Epithelial cell of proximal tubule (primary cell): ENCODE data around the gene KRTAP10-6. TPM values are rescaled to one million over a fixed set of nuclear protein-coding genes. Genes with fewer than 3 reads are reported as not detected.
"Not testable (repeated sequence)": the region's sequence is repeated elsewhere in the genome, so short reads cannot be mapped to it uniquely, and the experiment has no call there.

Experiments used
- DNase-seq: peaks from one replicate; pipeline ENCODE4 v3.0.0-alpha.2; 2011; ENCODE audit warnings: low read depth
- H3K4me3 ChIP-seq: 2 replicates; pipeline ENCODE4 v1.5.1; 2011; ENCODE audit warnings: low read depth, mild to moderate bottlenecking, low read length
- total RNA-seq: library from RNA; depleted of rRNA; stranded (reverse); fragments of >200 nt; gene quantifications from 2 replicates; pipeline ENCODE4 v1.2.3, GENCODE V29; 2015
- TF ChIP-seq, protein P1 (sequence below): conservative IDR thresholded peaks from 2 replicates; pipeline ENCODE4 v1.5.1; 2012; ENCODE audit warnings: low read depth, mild to moderate bottlenecking, low read length

KRTAP10-6 gene
- total RNA-seq, 1 donor from 2014 or later: not detected

DNA sequence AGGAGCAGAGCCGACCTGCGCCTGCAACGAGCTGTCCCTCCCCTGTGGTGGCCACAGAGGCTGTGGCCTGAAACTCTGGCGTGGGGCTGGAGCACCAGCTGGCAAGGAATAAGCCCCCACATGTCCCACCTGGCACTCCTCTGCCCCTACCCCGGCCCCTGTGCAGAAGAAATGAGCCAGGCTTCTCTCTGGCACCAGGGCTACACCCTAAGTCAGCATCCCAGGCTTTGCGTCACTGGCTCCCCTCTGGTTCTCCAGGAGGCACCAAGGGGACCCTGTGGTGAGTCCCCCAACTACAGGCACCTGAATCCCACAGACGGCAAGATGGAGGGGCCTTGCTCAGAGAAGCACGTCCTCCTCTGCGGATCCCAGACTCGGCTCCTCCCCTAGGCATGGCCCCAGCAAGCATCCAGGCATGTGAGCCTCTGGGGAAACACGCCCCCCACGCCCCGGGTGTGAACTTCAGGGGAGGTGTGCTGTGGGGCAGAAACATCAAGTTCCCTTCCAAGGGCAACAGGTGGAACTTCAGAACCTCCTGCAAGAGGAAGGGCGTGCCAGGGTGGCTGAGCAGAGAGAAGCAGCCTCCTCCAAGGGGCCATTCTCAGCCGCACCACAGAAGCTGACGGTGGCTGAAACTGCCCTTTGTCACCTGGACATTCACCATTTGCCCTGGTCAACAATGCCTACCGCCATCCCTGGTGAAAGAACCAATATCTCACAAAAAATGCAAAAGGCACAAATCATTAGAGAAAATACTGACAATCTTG is 11.0 kb upstream of the KRTAP10-6 start:
- no peak overlapping the region for H3K4me3 ChIP-seq
- TF ChIP-seq, protein P1, sequence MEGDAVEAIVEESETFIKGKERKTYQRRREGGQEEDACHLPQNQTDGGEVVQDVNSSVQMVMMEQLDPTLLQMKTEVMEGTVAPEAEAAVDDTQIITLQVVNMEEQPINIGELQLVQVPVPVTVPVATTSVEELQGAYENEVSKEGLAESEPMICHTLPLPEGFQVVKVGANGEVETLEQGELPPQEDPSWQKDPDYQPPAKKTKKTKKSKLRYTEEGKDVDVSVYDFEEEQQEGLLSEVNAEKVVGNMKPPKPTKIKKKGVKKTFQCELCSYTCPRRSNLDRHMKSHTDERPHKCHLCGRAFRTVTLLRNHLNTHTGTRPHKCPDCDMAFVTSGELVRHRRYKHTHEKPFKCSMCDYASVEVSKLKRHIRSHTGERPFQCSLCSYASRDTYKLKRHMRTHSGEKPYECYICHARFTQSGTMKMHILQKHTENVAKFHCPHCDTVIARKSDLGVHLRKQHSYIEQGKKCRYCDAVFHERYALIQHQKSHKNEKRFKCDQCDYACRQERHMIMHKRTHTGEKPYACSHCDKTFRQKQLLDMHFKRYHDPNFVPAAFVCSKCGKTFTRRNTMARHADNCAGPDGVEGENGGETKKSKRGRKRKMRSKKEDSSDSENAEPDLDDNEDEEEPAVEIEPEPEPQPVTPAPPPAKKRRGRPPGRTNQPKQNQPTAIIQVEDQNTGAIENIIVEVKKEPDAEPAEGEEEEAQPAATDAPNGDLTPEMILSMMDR: no peak
- no peak for DNase-seq

DNA sequence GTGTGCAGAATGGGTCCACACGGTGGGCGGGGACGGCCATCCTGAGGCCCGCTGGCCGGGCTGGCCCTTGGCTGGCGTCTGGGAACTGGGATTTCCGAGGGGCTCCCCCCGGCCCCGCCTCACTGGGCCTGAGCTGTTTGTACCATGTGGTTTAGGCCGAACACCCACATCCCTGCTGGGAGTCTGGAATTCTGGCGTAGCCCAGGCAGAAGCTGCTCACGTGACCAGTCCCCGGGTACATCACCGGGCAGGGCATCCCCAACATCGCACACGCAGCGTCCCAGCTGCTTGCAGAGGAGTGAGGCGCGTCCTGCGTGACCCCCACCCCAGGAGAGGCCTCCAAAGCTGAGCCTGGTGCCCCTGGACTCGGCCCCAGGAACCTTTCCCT is 10.2 kb upstream of the KRTAP10-6 start:
- no peak for DNase-seq
- H3K4me3 ChIP-seq: no peak overlapping the region
- TF ChIP-seq, protein P1: no peak

DNA sequence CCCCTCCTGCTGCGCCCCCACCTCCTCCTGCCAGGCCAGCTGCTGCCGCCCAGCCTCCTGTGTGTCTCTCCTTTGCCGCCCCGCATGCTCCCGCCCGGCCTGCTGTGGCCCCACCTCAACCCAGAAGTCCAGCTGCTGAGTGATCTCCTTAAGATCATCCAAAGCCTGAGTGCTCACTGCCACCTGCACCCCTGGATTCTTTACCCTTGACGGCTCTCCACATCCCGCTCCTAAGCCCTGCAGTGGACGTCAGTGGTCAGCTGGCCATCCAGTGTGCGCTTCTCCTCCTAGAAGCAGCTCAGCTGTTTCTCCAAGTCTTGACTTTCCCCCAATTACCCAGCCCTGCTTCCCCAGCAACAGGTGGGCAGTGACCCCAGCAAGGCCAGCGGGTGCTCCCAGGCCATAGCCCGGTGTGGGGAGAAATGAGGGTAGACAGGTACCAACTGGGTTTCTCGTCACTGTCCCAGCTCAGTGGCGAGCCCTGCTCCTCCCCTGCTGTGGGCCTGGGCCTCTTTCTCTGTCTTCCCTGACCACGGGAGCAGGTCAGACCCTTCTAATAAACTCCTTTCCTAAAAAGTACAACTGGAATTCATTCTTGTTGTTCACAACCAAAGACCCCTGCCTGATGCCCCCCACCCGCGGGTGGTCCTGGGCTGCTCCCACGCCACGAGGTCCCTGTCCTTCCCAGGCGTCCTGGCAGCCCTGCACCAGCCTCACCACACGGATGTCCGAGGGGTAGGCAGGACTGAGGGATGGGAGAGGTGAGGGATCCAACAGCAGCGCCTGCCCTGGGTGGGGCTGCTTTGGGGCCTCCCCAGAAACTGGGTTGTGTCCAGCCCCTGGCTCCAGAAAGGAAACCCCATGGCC is 9.5 kb upstream of the KRTAP10-6 start:
- TF ChIP-seq, protein P1: no peak
- no peak for DNase-seq
- H3K4me3 ChIP-seq: no peak overlapping the region

DNA sequence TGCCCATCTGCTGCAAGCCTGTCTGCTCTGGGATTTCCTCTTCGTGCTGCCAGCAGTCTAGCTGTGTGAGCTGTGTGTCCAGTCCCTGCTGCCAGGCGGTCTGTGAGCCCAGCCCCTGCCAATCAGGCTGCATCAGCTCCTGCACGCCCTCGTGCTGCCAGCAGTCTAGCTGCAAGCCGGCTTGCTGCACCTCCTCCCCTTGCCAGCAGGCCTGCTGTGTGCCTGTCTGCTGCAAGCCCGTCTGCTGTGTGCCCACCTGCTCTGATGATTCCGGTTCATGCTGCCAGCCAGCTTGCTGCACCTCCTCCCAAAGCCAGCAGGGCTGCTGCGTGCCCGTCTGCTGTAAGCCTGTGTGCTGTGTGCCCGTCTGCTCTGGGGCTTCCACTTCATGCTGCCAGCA is 8.8 kb upstream of the KRTAP10-6 start:
- H3K4me3 ChIP-seq, DNase-seq: not testable (repeated sequence)

DNA sequence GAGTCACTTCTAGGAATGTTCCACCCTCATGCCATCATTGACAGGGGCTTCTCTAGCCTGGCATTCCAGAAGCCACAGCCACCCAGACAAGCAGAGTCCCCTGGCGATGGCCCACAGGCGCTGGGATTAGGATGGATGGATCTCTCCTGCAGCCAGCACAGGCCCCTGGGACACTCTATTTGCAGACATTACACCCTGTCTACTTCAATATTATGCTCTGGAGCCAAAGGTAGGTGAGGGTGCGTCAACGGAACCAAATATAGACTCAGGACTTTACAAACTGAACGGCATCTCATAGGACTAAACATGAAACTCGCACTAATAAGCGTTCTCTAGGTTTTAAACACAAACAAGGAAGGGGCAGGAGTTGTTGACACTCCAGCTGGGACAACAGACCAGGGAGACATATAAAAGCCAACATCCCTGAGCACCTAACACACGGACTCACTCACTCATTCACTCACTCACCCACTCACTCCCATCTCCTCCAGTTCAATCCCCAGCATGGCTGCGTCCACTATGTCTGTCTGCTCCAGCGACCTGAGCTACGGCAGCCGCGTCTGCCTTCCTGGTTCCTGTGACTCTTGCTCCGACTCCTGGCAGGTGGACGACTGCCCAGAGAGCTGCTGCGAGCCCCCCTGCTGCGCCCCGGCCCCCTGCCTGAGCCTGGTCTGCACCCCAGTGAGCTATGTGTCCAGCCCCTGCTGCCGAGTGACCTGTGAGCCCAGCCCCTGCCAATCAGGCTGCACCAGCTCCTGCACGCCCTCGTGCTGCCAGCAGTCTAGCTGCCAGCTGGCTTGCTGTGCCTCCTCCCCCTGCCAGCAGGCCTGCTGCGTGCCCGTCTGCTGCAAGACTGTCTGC is 8.0 kb upstream of the KRTAP10-6 start, which contains the start of gene KRTAP10-7:
Gene KRTAP10-7, plus strand, starts transcription at position 480 of the 861 bp plus-strand sequence. Its CDS starts 25 bp downstream, at position 505.
- not testable (repeated sequence) for H3K4me3 ChIP-seq, DNase-seq

DNA sequence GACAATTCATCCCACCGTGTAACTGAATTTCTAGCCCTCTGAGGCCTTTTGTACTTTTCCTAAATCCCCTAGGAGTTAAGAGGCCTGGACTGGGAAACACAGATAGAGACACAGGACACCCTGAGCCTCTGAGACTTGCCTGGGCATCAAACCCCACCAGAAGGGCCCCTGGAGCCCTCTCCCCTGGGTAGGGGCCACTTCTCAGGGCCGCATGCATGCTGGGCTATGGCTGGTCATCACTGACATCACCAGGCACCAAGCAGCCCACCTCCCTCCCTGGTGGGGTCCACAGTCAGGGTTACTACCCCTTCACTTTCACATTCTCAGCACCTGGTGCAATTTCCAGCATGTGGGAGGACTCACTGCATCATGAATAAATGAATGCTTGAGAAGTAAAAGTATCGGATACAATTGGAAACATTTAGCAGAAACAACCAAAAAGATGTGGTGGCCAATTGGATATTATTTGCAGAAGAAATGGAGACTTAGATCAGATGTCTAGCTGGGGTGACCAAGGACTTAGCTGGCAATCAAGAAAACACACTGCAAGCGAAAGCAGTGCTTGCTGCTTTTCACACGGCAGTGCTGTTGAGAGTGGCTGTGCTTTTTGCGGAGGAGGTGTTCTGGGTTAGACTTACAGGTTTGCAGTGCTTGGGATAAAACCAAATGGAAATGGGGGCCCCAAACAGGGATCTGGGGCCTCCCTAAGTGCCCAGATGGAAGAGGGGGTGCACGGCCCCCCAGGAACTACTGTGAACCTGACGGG is 7.1 kb upstream of the KRTAP10-6 start:
- DNase-seq: no peak
- no peak overlapping the region for H3K4me3 ChIP-seq
- TF ChIP-seq, protein P1: no peak

DNA sequence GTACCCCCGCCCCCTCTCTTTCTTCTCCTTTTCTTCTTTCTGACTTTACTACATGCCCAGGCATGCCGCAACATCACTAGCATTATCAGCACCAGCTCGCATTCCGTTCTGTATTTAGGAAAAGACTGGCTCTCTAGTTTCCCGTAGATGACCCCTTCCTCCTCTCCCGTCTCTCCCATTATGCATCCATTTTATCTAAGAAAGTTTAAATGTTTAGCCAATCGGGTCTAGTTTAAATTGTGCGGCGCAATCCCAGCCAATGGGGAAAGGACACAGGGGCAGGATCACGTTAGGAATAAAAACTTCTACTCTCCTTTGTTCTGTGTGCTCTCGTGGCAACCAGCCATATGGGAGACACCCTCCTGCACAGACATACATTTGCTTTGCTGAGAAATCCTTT is 5.8 kb upstream of the KRTAP10-6 start:
- no peak for DNase-seq
- H3K4me3 ChIP-seq: no peak overlapping the region
- TF ChIP-seq, protein P1: no peak
